Femur (tissue), 1 donor: Measurements from ENCODE around the gene SLC23A2.

Experiments
- DNase-seq: peaks from one replicate; pipeline ENCODE4 v3.0.0-alpha.2; 2017

Gene SLC23A2

GRCh38 chr20:4811661-4812181 is 189.6 kb downstream of the SLC23A2 start:
- DNase-seq = peak; percentile 63

- no peak for DNase-seq
Observed at GRCh38 chr20:4811257-4811656, 190.1 kb downstream of the SLC23A2 start.

DNA sequence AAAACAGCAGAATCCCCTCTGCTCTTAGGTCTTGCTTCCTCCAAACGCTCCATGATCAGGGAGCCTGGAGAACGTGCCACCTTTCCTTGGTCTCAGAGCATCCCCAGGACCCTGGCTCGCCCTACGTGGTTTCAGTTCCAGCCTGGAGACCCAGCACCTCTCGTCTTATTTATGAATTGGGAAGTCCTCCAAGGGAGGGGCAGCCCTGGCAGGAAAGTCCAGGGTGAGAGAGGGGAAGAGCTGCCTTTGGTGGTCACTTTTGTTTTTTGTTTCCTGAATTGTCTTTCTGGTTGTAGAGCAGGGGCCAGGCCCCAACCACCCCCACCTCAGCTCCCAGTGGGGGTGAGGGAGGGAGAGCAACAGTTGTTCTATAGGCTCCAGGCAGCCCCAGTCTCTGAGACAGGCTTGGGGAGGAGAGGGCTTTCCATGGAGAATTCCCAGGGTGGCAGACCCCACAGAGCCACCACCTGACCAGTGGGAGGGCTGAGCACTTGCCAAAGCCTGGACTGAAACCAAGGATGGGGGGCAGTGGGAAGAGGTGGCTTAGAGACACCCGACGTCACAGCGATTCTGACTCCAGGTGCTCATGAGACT is 190.8 kb downstream of the SLC23A2 start:
- no peak for DNase-seq

DNA sequence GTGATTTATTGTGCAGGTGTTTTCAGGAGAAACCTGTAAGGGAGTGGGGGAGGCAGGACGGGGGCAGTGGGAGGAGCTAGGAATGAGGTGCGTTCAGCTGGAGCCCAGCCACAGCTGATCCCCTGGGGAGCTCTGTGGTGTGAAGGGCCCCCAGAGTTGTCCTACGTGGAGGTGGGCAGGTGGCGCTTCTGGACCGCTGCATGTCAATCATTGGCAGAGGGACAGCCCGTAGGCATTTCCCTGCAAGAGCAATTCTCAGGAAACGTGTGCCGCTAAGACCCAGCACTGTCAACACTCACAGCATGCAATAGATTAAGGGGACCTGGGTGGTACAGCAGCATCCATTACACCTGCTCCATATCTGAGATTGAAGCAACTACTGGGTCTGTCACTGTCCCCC is 191.6 kb downstream of the SLC23A2 start:
- DNase-seq = no peak

- DNase-seq = no peak
Observed at GRCh38 chr20:4808872-4809271, 192.4 kb downstream of the SLC23A2 start.

DNA sequence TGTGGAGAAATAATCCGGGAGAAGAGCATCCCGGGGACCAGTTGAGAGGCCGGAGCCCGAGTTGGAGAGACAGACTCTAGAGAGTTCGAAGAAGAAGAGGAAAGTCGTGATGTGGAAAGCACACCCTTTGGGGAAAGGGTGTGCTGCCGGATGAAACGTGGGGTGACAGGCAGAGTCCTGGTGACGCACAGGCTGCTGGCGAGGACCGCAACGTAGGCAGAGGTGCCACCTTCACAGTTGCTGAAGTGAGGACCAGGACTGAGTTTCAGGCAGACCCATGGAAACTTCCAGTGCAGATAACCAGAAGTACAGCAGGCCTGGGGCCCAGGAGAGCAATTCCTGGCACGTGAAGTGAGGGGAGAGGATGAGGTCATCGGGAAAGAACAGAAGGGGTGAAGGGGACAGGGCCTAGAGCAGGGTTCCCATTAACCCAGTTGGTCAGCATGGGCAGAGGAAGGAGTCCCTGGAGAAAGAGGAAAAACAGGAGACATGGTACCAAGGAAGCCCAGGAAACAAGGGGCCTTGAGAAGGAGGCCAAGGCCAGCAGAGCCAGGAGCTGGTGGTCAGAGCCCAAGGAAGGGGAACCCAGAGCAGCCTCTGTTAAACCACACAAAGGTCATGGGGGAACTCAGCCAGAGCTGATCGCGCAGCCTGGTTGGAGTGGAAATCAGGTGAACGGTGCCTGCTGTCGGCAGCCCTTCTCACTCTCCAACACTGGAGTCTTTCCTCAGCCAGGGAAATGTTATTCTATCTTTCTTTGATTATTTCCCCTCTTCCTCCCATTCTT is 195.5 kb downstream of the SLC23A2 start:
- DNase-seq = no peak

GRCh38 chr20:4802527-4802926 is 198.8 kb downstream of the SLC23A2 start:
- DNase-seq = no peak
